AG10803 (cell line): ENCODE data around the gene CATSPER4.
A peak's percentile ranks its signal among the peaks of the same experiment; 100 is the strongest.
"Not testable (repeated sequence)": the region's sequence is repeated elsewhere in the genome, so short reads cannot be mapped to it uniquely, and the experiment has no call there.

Source experiments
- DNase-seq: peaks from one replicate; pipeline ENCODE4 v3.0.0; 2010; ENCODE audit warnings: low read depth
- H3K4me3 ChIP-seq: 2 replicates; pipeline ENCODE4 v1.5.1; 2011; ENCODE audit warnings: mild to moderate bottlenecking, low read length, control low read depth
- CTCF ChIP-seq: conservative IDR thresholded peaks from 2 replicates; pipeline ENCODE4 v1.5.1; 2011; ENCODE audit warnings: mild to moderate bottlenecking, low read length, control low read depth, inconsistent platforms

Gene CATSPER4

GRCh38 chr1:26225033-26225831, 34.8 kb downstream of the CATSPER4 start:
- no peak for DNase-seq
- TF ChIP-seq CTCF = no peak
- H3K4me3 ChIP-seq = peak overlapping the region; percentile 45

GRCh38 chr1:26230682-26231081, 40.3 kb downstream of the CATSPER4 start:
- not testable (repeated sequence) for DNase-seq, H3K4me3 ChIP-seq

- DNase-seq = peak; percentile 96
- peak; percentile 78 for TF ChIP-seq CTCF
- peak within 1 kb of the TSS; percentile 98 for H3K4me3 ChIP-seq
Observed at GRCh38 chr1:26233903-26234643, 43.7 kb downstream of the CATSPER4 start, which contains the start of gene CEP85. Gene CEP85, plus strand, starts transcription at chr1:26234200. Its CDS starts 5,584 bp downstream, at chr1:26239784.

GRCh38 chr1:26234644-26235370, 44.4 kb downstream of the CATSPER4 start:
- TF ChIP-seq CTCF = no peak
- DNase-seq = peak; percentile 6
- peak overlapping the region; percentile 98 for H3K4me3 ChIP-seq

- DNase-seq = peak; percentile 5
- no peak for TF ChIP-seq CTCF
- no peak overlapping the region for H3K4me3 ChIP-seq
Observed at GRCh38 chr1:26237230-26237966, 47.0 kb downstream of the CATSPER4 start.

GRCh38 chr1:26239936-26240335, 49.5 kb downstream of the CATSPER4 start:
- TF ChIP-seq CTCF = no peak
- DNase-seq = peak; percentile 68
- H3K4me3 ChIP-seq = no peak overlapping the region
